Glomerular visceral epithelial cell (primary cell): ENCODE measurements around the gene LSM11.
"Not testable (repeated sequence)": the region's sequence is repeated elsewhere in the genome, so short reads cannot be mapped to it uniquely, and the experiment has no call there.

Experiments
- DNase-seq: peaks from one replicate; pipeline ENCODE4 v3.0.0-alpha.2; 2016; ENCODE audit errors: extremely low spot score

LSM11 gene

DNA sequence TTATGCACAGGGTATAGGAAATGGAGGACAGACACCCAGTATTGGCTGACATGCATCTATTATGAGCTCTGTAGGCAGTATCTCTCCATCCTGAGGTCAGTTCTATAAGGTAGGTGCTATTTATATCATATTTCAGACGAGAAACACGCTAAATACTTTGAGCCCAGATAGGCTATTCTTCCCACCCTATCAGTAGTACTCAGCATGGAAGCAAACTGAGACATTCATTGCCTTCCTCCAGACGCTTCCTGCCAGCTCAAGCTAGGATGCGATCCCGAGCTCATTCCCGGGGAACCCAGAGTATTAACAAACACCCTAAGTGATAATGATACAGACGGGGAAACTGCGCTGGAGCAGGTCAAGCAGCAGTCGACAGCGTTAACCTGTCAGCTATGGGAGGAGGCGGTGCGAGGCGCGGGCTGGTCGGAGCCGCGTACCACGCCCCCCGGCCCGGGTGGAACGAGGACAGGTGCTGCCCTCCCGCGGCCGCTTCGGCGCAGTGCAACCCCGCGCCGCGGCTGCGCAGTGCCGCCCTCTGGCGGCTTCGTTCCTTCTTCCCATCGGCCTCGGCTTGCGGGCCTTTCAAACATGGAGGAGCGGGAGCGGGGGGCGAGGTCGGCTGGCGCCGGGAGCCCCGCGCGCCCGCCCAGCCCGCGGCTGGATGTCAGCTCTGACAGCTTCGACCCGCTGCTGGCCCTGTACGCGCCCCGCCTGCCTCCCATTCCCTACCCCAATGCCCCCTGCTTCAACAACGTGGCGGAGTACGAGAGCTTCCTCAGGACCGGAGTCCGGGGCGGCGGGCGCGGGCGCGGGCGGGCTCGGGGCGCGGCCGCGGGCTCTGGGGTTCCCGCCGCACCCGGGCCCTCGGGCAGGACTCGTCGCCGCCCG lies at the start of gene LSM11:
LSM11 (plus strand) TSS at position 550 of the 888 bp plus-strand sequence; CDS start at position 589, 39 bp downstream.
- DNase-seq = peak; percentile 89

DNA sequence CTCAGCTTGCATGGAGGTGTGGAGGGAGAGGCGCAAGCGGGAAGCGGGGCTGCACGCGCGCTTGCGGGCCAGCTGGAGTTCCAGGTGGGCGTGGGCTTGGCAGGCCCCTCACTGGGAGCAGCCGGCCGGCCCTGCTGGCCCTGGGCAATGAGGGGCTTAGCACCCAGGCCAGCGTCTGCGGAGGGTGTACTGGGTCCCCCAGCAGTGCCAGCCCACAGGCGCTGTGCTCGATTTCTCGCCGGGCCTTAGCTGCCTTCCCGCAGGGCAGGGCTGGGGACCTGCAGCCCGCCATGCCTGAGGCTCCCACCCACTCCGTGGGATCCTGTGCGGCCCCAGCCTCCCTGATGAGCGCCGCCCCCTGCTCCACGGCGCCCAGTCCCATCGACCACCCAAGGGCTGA lies 49.7 kb upstream of the LSM11 start:
- DNase-seq = not testable (repeated sequence)

DNA sequence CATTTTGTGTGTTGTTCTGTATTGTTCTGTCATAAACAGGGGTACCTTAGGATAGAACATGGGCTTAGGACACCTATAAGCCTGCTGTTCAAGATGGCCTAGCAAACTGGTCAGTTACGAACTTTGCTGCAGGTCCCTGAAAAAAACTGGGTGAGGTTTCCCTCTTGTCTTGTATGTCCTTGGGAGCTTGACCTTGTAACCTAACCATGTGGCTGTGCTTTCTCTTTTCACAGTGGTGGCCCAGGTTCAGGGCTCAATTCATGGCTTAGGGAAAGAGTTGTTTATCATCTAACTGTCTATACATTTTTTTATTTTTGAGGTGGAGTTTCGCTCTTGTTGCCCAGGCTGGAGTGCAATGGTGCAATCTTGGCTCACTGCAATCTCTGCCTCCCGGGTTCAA lies 47.4 kb upstream of the LSM11 start:
- DNase-seq = not testable (repeated sequence)

DNA sequence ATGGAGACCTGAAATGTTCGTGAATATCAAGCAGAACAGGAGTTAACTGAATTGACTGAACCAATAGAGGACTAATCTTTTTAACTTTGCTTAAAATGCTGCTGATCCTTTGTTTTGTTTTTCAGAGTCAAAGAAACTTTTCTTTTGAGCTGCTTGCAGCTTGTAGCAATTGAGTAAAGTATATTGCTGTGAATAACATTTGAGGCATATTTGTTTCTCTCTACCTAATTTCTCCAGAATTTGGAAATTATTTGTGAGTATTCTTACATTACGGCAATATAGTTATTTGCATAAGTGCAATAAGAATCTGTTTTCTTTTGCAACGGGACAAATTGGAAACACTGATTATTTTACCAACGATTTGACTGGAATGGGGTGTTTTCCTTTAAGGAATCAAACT lies 44.8 kb upstream of the LSM11 start:
- not testable (repeated sequence) for DNase-seq

DNA sequence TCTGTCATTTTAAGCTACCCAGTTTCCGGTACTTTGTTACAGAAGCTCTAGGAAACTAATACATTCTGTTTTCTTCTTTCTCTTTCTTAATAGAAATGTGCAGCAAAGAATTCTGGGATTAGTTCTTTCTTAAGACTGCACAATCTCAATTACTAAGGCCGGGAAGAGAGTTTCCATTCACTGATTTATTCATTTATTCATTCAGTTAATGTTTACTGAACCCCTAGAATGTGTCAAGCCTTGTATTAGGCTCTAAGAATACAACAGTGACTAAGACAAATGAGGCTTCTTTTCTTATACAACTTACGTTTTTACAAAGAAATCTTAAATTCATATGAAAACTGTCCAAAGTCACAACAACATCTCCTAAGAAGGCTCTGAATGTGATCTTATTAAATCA lies 39.8 kb upstream of the LSM11 start:
- DNase-seq = no peak

DNA sequence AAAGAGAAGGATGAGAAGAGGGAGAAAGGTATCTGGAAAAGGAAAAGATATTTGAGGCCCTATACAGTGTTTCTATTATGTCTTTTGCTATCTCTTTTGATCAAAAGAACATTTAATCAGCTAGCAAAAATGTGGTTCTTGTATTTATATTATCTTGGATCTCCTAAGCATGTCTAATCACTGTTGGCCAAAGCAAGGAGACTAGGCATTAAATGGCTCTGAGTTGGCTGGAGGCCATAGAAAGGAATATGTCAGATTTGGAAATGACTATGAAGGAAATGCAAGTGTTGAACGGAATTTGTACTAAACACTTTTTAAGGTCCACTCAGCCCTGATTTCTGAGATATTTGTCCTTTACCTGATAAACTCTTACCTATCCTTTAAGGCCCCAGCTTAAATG lies 34.6 kb upstream of the LSM11 start:
- no peak for DNase-seq

DNA sequence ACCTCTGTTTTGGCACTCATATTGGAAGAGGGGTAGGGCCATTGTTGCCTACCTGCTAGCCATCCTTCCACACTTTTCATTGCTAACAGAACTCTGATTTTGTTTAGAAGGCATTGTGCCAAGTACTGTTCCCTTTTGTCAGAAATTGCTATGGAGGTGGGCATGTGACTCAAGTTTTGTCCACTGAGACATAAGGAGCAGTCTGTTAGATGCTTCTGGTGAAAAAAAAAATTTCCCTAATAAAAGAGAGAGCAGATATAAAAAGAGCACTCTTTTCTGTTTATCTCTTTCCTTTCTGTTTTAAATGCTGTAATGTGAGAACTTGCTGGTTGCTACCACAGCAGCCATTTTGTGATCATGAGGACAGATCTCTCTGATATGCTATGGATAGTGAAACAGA lies 34.2 kb upstream of the LSM11 start:
- no peak for DNase-seq

DNA sequence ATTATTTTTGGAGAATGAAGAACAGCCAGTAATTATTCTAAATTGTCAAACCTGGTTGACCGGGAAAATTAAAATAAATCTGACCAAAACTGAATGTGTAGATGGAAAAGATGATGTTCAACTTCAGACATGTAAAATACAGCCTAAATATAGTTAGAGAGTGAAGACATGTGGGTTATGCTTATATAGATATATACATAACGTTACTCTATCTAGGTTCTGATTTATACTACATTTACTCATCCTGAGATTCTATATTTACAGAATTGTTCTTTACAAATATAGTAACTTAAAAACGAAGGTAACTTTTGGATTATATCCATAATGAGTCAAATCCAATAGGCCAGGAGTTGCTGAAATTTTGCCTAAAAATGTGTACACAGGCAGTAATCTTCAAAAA lies 33.1 kb upstream of the LSM11 start:
- no peak for DNase-seq

DNA sequence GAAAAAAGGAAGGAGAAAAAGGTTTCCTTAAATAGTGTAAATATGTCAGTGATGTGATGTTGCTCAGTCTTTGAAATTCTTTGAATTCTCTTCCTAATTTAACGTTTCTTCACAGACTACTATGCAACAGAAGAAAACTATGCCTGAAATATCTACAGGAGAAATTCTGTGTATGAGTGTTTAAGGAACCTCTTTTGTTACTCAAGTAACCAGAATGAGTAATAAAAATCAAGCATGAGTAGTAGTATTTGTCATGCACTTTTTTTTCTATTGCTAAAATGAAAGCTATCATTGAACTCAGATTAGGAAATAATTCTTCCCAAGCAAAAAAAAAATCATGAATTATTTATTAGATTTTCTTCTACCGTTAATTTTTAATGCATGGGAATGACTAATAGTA lies 32.6 kb upstream of the LSM11 start:
- DNase-seq = no peak

DNA sequence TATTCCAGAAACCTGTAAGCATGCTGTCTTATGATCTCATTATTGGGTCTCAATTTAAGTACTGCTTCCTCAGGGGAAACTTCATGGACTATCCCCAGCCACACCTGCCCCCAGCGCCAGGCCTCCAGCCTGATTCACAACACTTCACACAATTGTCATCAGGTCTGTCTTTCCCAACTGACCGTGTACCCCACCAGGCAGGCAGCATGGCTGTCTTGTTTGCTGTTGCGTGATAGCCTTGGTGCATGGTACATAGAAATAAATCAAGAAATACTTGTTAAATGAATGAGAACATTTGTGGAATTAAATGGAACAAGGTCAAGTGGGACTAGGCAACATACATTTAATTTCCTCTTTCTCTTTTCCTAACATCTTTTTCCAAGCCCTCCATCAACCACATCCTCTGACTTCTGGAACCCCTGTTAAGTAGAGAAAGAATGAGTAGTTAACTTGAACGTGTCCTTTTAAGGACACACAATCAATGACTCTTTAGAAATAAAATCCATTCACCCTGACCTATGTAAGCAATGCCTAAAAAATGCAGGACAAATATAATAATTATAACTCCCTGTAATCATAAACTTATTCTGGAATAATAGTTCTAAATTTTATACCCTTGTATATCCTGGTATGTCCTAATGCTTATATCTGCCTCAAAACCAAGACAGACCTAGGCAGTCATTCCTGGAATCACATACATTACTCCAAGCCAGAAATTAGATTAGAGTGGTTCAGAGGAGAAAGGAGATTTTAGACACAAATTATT lies 29.5 kb upstream of the LSM11 start:
- no peak for DNase-seq

DNA sequence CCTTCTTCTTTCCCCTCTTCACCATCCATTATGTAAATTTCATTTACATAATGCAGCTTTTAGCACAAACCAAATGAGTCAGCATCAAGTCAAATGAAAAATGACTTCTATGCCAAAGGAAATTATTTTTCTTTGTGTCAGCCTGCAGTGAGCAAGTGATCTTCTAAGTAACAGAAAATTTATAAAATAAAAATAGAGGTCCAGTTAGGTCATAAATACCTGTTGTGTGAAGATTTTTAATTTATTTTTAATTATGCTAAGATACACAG lies 29.0 kb upstream of the LSM11 start:
- DNase-seq = no peak

DNA sequence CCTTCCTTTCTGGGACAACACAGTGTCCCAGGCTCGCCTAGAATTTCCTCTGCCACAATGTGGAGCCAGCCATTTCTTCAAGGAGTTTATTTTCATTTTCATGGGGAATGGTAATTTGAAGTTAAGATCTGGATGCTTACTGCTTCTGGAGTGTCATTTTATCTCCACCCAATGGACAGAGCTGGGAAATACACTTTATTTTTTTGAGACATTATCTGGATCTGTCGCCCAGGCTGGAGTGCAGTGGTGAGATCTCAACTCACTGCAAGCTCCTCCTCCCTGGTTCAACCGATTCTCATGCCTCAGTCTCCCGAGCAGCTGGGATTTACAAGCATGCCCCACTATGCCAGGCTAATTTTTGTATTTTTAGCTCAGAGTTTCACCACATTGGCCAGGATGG lies 25.0 kb upstream of the LSM11 start:
- DNase-seq = peak; percentile 71

DNA sequence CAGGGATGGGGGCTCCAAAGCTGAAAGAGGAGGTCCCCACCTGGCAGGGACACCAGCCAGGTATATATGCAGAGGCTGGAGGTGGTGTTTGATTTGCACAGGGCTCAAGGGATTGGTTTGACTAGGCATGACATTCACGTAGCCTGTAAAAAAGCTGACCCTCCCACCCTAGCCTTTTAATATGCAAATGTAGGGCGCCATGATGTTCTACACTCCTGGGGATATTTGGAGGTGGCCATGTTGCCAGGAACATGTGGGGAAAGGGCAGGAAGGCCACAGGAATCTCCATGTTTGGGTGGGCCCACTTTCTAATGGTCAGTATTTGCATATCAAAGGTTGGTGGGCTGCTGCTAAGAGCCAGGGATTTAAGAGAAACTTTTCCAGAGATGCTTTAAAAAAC lies 24.3 kb upstream of the LSM11 start:
- no peak for DNase-seq

DNA sequence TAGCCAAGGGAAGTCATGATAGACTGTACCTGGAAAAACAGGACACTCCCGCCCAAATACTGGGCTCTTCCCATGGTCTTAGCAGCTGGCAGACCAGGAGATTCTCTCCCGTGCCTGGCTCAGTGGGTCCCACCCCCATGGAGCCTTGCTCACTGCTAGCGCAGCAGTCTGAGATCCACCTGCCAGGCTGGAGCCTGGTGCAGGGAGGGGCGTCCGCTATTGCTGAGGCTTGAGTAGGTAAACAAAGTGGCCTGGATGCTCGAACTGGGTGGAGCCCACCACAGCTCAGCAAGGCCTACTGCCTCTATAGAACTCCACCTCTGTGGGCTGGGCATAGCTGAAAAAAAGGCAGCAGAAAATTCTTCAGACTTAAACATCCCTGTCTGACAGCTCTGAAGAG lies 22.4 kb upstream of the LSM11 start:
- no peak for DNase-seq

DNA sequence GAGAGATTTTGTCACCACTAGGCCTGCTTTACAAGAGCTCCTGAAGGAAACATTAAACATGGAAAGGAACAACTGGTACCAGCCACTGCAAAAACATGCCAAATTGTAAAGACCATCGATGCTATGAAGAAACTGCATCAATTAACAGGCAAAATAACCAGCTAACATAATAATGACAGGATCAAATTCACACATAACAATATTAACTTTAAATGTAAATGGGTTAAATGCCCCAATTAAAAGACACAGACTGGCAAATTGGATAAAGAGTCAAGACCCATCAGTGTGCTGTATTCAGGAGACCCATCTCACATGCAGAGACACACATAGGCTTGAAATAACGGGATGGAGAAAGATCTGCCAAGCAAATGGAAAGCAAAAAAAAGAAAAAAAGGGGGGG lies 20.6 kb upstream of the LSM11 start:
- DNase-seq = not testable (repeated sequence)

DNA sequence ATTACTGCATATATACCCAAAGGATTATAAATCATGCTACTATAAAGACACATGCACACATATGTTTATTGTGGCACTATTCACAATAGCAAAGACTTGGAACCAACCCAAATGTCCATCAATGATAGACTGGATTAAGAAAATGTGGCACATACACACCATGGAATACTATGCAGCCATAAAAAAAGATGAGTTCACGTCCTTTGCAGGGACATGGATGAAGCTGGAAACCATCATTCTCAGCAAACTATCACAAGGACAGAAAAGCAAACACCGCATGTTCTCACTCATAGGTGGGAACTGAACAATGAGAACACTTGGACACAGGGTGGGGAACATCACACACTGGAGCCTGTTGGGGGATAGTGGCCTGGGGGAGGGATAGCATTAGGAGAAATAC lies 16.9 kb upstream of the LSM11 start:
- DNase-seq = not testable (repeated sequence)

DNA sequence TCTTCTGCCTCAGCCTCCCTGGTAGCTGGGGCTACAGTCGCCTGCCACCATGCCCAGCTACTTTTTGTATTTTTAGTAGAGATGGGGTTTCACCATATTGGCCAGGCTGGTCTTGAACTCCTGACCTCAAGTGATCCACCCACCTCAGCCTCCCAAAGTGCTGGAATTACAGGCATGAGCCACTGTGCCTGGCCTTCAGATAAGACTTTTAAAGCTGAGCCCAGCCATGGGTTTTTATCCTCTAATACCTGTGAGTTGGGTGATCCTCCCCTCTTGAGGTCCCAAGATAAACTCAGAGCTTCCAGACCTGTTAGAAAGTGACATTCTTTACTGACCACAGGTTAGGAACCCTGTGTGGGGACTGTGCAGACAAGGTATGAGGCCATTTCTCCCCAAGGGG lies 15.7 kb upstream of the LSM11 start:
- not testable (repeated sequence) for DNase-seq

DNA sequence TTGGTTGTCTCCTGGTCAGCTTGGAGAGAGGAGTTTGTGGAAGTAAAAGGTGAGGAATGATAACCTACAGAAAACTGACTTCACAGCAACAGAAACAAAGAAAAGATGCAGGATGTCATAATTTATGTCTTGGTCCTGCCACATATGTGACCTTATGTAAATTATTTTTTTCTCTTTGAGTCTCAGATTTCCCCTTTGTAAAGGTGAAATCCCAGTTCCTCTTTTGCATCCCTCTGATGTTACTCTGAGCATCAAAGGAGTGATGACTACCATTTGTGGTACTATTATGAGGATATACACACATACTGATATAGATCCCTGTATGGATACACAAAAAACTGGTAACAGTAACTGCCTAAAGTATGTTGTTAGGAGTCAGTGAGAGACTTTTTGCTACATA lies 13.7 kb upstream of the LSM11 start:
- DNase-seq = no peak

DNA sequence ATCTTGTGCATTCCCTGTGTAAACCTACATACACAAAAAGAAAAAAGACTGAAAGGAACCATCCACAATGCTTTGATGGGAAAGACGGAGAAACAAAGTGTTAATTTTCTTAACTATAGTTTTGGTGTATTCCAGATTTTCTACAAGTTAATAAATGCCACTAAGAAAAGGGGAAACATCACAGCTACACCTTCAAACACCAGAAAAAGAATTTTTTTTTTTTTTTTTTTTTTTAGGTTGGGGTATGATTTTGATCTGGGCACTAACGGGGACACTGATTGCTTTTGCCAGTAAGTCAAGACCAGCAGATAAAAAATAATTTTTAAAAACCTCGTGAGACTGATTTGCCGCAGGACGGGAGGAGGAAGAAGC lies 12.6 kb upstream of the LSM11 start:
- DNase-seq = no peak

DNA sequence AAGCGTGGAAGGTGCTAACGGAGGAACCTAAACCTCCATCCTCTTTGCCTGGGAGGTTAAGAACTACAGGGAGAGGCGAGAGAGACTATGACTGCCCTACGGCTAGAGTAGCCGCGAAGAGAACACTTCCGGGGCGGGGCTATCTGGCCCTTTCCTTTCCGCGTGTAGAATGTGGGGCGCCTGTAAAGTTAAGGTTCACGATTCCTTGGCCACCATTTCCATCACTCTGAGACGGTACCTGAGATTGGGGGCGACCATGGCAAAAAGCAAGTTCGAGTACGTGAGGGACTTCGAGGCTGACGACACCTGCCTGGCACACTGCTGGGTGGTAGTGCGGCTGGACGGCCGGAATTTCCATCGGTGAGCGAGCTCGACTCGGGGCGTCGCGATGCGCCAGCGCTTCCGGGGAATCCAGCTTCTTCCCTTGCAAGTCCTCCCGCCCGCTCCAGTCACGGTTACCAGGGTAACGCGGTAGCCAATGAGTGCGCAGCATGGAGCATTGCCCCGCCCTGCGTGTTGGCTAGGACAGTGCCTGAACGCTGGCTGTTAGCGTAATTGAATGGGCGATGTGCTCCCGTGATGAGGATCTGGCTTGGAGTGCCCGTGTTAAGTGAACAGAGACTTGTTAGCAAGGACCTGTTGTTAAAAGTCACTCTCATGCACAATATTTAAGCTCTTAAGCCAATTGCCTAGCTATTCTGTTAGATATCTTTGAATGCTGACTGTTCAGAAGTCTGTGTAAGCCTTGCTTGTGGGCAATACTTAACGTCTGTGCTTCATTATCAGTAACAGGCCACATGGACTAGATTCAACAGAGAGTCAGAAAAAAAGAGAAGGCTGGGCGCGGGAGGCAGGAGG lies 12.0 kb upstream of the LSM11 start, which contains the start of gene THG1L:
THG1L (plus strand) TSS at position 149 of the 858 bp plus-strand sequence; CDS start at position 170, 21 bp downstream.
- DNase-seq = peak; percentile 98

DNA sequence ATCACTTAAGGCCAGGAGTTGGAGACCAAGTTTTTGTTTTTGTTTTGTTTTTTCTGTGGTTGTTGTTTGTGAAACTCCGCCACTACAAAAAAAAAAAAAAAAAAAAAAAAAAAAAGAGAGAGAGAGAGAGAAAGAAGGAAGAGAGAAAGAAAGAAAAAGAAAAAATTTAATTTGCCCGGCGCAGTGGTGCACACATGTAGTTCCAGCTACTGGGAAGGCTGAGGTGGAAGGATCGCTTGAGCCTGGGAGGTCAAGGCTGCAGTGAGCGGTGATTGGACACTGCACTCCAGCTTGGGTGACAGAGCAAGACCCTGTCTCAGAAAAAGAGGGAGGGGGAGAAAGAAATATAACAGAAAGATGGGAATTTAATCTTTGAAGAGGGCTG lies 11.4 kb upstream of the LSM11 start:
- DNase-seq = no peak

DNA sequence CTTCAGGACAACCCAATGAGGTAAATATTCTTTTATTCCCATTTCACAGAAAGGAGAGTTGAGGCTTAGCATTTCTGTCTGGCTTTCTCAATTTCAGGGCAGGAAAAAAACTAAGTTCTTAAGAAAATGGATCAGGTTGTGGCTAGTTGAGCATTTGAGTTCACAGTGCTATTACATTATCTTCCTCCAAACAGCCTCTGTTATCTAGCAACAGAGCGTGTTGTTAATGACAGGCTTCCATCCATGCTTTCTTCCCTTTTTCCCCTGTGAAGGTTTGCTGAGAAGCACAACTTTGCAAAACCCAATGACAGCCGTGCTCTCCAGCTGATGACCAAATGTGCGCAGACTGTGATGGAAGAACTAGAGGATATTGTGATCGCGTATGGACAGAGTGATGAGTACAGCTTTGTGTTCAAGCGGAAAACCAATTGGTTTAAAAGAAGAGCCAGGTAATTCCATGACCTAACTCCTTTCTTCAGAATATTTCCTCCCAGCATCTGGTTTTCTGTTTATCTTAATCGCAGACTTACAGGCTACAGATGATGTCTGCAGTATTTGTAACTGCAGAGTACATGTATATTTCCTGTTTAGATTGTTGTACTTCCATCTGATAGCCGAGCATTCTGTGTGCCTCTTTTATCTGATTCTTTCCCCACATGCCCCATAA lies 10.8 kb upstream of the LSM11 start:
- DNase-seq = no peak
